Measurements from ENCODE around the gene UHRF2.

- no peak for TF ChIP-seq CTCF (IDR thresholded peaks at IDR 0.05)
- TF ChIP-seq ZBTB33 (IDR thresholded peaks at IDR 0.05; ENCODE audit: borderline replicate concordance, low read depth) = no peak
- no peak for TF ChIP-seq GABPA (IDR thresholded peaks at IDR 0.05; ENCODE audit: low read depth)
- no peak for TF ChIP-seq POLR2AphosphoS5 (IDR thresholded peaks at IDR 0.05; ENCODE audit: low read depth, low read length)
These were observed 60.2 kb downstream of the UHRF2 start for GRCh38 chr9:6473151-6473550.

All from SK-N-SH (cell line).